Erythroblast (primary cell): ENCODE data around the gene RNF103.

Source experiments
- GATA1 ChIP-seq: IDR thresholded peaks from 2 replicates; pipeline ENCODE4 v1.6.1; 2011; ENCODE audit warnings: low read depth, mild to moderate bottlenecking, control low read depth, low read length, moderate library complexity
- POLR2A ChIP-seq: IDR thresholded peaks from 2 replicates; pipeline ENCODE4 v1.6.1; 2011; ENCODE audit warnings: mild to moderate bottlenecking, low read length

DNA sequence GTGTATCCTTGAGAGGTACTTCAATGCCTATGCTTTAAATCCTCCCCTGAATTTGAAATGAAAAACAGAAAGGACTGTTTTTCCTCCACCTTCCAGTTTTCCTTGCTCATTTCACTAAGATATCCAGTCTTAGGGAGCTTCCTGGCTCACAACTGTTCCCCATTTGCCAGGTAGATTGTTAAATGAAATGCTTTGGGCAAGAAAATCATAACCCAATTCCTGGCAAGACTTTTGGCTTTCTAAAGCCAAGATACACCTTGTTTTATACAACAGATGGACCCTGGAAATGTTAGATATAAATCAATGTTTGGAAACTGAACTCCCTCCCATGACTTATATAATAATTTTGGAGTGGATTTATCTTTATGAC is 56.9 kb downstream of the RNF103 start:
- no peak for TF ChIP-seq POLR2A
- TF ChIP-seq GATA1: no peak
